NCI-H146 treated with DMSO at 0.1 percent for 48 hours (cell line): ENCODE data around the gene TMPRSS15.

Experiments used
- DNase-seq: peaks from one replicate; lab custom pipeline; 2025; ENCODE audit not compliant: unreplicated experiment; lab: John Stamatoyannopoulos, UW

Gene TMPRSS15

DNA sequence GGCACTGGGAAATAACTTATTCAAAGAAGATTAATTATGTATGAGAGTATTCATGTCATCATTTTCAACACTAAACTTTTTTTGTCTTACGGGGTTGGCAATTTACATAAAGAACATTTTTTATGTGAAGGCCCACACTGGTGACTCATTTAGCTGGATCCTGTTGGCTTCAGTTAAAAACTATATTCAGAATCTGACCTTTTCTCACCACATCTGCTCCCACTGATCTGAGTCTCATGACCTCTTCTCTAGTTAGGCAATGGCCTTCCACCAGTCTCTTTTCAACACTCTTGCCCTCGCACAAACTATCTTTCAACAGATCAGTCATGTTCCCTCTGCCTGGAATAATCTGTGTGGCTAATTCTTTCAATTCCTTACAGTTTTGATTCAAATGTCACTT lies 53.4 kb downstream of the TMPRSS15 start:
- no peak for DNase-seq

DNA sequence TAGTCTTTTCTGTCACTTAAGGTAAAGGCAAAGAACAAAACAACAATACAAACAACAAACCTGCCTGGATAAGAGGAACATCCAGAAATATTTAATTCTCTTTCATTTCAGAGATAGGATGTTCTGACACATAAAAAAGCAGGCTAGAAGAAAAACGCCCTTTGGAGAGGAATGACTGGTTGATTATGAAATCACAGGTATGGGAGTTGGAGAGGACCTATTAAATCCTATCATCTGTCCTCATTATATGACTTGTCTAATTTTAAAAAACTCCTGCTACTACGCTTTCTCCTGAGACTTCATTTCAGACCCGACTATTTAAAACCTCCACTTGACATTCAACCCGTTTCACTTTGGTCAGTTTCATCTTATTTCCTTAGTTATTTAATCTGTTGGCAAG lies 54.1 kb downstream of the TMPRSS15 start:
- no peak for DNase-seq

DNA sequence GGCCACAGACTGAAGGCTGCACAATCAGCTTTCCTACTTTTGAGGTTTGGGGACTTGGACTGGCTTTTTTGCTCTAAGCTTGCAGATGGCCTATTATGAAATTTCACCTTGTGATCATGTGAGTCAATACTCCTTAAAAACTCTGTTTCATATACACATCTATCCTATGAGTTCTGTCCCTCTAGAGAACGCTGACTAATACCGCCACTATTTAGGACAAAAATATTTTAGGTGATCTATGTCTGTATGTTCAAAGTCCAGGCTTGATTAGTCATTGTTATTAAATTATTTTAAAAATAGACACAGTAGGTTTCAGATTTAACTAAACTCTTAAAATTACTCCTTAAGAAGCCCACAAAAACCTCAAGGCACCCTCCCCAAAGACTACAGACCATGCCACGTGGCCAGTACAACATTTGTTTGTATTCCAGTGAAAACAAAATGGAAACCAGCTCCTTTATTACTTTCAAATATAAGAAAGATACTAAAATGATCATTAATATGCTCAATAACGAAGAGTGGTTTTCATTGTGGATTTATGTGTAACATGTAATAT lies 63.1 kb downstream of the TMPRSS15 start:
- no peak for DNase-seq

DNA sequence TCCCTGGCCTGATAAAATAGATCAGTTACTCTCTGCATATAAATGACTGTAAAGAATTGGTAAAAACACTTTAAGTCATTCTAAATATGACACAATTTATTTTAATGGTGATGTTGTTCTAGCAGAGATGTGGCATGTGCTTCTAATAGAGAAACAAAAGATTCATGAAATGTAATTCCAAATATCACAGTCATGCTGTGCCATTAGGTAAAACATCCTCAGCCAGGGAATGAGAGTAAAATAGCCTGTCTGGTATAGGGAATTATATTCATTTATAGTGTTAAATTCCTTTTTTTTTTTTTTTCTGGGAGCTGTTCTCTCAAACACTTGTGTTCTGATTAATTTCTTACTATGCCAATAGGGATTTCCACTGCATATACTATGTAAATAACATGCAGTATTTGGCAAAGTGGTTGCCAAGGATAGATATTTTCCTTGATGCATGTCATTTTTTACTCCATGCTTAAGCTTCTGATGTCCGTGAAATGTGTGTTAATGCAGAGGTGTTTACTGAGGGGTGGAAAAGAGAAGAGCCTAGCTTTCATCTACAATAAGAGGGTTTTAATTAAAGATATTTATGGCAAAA lies 67.8 kb downstream of the TMPRSS15 start:
- DNase-seq: no peak

DNA sequence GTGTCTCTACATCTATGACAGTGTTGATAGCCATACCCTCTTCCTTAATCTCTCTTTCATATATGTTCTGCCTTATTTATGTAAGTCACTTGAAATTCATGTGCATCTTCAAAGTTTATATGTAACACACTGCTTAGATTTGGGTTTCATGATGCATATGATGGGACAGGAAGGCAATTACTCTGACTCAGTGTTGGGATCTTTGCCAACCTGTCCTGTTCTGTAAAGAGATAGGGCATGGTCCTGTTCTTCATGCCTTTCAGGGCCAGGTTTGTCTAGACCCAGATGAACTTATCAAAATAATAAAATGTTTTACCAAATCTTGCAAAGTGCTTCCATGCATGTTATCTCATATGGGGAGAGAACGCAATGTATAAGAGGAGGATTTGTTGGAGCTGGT lies 69.5 kb downstream of the TMPRSS15 start:
- DNase-seq: no peak

DNA sequence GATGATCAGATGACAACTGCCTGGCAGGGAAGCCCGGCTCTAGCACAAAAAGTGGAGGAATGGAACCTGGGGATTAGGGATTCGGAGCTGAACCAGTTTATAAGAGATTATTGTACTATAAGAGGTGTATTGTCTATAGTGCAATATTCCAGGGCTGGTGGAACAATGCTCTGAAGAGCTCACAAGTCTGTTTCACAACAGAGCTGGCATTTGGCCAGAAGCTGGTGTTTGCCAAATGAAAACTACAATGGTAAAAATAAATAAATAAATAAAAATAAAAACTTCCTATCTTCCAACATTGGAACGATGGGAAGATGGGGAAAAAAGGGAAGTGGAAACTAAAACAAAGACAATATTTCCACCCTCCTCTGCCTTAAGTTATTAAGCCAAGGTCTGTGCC lies 85.4 kb downstream of the TMPRSS15 start:
- no peak for DNase-seq

DNA sequence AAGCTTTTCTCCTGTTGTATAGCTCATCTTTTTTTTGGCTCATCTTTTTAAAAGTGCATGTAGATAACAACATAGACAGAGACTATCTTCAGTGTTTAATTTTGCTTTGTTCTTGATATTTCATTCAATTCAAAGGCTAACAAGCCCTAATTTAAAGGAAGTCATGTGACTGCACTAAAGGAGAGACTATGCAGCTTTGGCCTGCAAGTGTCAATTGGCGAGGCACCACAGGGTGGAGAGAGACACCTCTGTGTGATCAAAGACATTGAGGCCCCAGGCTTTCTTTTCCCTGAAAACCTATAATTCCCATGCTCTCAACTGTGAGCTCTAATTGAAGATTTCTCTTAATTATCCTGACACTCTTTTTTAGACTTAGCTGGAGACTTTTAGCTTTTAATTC lies 105.4 kb downstream of the TMPRSS15 start:
- DNase-seq: no peak

DNA sequence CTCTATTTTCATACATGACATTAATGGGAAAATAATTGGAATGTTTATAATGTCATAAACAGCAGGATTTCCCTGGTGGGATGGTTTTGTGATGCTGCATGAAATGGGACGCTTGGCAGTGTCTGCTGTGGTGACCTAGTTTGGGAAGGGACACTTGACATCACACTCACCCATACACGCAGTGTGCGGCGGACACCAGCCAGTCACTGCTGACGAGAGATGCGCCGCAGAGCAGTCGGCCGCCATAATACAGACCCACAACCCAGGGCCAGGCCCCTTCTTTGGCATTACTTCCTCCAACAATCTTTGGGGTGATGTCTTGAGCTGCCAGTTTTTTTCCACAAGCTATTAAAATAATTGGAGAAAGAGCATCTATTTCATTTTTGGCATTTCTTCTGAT lies 109.5 kb downstream of the TMPRSS15 start:
- no peak for DNase-seq

DNA sequence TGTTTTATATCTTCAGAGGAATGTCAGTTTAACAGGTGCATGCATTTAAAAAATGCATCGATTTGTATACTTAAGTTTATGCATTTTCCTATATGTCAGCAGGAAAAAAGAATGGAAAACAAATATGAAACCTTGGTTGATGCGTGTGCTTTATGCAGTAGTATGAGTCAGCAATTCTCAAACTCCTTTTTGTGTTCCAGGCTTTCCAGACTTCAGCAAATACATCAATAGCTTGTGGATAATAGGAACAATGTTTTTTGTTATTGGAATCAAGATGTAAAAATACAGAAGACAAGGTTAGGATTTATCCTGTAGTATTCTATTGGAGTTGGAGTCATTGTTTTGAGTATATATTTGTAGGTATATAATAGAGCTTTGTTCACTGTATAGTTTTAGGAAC lies 113.7 kb downstream of the TMPRSS15 start:
- DNase-seq: no peak

DNA sequence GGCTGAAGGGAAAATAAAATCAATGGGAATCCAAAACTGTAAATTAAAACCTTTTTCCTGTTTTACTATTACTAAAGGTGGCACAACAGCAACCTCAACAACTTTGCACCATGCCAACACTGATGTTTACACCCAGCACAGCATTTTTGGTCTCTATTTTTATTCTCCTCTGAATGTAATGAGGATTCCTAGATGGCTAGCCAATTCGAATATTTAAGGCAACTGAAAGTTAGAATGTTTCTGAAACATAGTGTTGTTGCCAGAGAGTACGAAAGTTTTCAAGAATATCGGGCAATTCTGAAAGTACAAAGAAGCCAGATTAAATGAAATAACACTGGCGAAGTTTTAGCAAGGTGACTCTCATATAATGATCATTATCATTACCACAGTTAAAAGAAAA lies 118.2 kb downstream of the TMPRSS15 start:
- DNase-seq: no peak

DNA sequence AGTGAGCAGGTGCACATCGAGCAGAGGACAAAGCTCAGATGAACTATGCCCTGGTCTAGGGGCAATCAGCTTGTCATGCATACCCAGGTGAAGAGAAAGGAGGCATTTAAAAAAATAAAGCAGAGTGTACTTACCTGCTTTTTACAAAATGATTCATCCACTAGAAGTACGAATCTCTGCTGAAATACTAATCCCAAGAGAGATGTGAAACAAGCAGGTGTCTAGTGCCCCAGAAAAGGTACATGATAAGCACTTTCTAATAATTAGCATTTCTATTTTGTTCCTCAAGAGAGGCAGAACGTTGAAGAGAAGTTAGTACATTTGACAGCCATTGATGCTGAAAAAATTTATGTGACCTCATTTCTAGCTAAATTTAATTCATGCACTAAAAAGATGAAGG lies 127.8 kb downstream of the TMPRSS15 start:
- no peak for DNase-seq

DNA sequence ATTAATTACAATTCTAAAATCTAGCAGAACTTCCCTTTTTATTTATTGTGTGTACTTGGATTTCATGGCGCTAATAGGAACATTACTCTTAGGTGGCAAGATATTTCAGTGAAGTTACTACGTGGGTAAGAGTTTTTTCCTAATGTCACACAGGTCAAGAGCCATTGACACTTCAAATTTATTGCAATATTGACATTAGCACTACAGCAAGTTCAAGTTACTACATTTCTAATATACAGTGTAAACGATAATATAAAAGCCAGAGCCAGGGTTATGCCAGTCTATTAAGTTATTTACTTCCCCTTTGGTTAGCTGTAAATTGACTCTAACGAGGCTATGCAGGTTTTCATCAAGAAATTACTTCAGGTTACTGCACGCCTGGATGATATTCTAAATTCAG lies 129.2 kb downstream of the TMPRSS15 start:
- DNase-seq: no peak

DNA sequence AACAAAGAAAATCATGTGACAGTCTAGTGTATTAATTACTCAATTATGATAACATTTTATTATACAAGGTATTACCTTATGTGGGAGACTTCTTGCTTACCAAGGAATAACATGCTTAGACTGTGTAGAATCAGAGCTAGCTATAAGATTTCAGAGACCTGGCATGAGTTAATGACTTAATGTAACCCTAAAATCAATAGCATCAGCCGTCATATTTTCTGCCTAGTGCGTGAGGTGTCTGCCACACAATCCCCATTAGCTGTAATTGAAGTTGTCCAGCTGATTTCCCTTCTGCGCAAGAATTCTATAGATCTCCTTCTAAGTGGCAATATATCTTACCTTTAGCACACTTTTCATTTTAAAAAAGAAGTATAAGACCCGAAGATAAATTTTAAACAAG lies 130.2 kb downstream of the TMPRSS15 start:
- DNase-seq: no peak

DNA sequence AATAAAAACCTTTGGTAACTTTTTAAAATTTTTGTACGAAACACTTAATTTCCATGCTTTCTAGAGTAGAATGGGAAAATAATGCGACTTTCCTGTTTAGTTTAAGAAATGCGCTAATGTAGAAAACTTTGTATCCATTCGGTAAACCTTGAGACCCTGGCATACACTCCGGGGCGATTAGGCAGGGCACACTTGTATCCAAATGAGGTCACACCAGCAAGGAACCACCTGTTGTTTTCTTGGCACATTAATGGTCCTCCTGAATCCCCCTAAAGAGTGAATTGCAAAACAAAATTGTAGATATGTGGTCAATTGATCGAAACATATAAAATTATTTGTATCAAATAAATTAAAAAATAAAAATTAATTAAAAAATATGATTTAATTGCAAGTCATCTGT lies 133.7 kb downstream of the TMPRSS15 start:
- no peak for DNase-seq

DNA sequence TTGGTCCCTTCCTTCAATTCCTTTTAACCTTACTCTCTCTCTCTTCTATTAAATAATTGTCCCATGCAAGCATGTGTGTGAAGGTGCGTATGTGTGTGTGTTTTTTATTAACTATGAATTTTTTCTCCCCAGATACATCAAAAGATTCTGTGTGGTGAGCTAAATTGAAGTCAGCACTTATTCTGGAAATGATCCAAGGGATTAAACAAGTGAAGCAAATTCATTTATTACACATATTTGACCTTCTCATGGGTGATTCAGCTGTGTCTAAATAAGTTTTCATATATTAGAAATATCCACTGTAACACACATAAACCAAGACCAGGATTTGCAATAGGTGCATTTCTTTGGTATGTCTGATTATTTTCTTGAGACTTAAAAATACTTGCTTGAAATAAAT lies 134.7 kb downstream of the TMPRSS15 start:
- no peak for DNase-seq

DNA sequence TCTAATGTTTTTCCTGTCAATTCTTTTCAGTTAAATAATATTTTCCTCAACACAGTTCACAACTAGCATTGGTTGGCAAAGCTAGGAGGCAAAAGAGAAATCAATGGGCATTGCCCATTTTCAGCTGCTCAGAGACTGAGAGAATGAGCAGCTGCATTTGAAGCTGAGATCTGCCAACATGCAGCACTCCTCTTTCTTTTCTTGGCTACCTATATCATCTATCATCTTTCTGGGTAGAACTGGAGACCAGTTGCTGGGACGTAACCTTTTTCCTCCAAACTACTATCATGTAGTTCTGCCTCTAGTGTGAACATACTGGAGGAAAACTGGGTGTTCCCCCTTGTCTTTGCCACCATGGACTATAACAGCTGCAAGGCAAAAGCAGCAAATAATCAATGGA lies 136.1 kb downstream of the TMPRSS15 start:
- DNase-seq: no peak

DNA sequence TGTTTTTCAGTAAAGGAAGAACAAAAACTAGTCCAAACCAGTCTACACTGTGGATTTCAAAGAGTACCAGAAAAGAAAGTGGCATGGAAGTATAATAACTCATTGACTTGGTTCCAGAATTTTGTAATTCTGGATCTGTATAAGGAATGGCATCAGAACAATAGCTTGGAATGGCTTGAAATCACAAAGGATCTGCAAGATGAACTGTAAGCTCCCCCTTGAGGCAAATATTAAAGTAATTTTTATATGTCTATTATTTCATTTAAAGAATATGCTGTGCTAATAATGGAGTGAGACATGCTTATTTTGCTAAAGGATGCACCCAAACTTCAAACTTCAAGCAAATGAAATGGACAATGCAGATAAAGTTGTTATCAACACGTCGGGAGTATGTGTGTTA lies 137.6 kb downstream of the TMPRSS15 start:
- DNase-seq: no peak

DNA sequence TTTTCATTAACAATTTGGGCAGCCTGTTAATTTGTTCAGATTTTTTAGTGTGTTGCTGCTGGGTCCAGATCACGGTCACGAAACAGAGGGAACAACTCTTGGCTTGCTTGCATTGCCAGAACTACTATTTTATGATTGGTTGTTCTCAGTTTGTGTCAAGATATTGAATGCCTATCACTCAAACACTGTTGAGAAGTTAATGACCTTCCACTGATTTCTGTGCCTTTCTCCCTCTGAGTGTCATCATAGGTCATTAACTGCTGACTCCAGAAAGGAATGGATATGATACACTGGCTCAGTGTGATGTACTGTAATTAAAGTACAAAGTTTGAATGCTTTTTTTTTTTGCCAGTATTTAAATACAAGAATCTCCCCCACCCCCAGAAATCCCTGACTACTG lies 149.8 kb downstream of the TMPRSS15 start:
- DNase-seq: no peak

DNA sequence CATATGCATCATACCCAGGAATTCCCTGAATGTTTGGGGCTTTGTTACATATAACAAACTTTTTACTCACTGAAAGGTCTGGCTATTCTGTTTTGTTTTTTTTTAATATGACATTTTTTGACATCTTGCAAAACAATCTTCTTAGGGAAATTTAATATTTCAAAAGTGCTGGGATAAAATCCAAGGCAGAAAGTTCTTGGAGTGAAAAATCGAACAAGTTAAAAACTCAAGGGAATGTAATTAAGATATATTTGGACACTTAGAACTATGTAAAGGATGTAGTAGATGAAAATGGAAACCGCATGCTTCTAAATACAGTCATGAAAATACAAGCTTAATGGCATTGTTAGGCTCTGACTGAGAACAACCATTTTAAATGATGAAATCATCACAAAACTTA lies 150.4 kb downstream of the TMPRSS15 start:
- DNase-seq: no peak

DNA sequence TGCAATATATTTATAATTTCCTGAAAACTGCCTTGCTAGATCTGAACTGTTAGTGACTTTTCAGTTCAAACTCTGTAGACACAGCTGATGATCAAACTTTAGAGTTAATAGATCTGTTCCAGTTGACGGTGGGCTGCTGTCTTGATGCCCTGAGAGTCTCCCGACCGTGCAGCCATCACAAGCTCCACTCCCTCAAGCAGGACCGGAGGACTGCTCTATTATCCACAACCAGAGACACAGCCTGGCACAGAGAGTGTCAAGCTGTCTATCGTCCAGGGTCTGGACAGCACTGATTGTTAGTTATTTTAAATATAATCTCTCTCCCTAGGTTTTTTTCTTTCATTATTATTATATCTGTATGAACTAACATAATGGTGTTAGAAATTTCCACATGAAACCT lies 150.9 kb downstream of the TMPRSS15 start:
- no peak for DNase-seq

DNA sequence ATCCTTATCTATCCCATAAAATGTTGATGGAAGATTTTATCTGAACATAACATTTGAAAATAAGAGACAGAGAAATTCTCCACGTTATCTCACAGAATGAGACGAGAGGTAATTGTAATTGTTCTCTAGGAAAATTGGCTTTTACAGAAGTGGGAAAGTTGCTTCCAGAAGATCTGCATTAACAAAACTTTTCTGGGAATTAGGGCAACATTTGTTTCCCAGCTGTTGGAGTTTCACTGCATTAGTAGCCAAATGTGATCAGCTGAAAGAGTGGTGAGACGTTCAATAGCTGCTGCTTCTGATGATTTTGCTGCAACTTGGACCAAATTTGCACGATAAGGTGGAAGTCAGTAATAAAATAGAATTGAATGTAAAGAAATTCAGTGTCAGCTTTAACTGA lies 151.3 kb downstream of the TMPRSS15 start:
- DNase-seq: no peak

DNA sequence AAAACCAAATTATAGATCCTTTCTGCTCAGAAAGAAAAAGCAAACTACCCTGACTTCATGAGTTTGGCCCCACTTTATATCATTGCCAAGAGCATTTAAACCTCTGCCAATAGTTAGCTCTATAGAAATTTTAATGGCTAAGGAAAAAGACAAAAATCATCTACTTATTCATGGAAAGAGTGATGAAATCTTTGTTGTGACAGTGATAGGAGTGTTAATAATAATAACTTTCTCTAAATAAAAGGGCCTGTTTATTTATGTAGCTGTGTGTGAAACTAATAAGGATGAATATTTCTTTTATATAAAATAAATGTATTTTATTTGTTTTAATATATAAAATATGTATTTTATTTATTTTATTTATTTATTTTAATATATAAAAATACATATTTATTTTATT lies 152.5 kb downstream of the TMPRSS15 start:
- no peak for DNase-seq

DNA sequence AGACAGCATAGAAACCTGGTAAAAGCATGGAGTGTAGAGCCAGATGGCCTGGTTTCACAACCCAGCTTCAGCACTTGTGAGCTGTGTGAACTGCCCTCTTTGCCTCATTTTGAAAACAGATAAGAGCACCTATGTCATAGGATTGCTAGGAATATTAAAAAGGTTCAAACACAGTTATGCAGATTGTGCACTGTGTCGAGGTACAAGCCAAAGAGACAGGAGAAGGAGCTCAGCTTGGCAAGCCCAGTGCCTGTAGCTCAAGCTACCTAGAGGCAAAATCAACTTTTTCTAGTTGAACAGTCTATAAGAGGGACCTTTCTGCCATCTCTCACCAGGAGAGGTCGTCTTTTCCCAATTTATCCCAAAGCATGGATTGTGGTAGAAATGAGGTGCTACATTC lies 153.9 kb downstream of the TMPRSS15 start:
- no peak for DNase-seq

DNA sequence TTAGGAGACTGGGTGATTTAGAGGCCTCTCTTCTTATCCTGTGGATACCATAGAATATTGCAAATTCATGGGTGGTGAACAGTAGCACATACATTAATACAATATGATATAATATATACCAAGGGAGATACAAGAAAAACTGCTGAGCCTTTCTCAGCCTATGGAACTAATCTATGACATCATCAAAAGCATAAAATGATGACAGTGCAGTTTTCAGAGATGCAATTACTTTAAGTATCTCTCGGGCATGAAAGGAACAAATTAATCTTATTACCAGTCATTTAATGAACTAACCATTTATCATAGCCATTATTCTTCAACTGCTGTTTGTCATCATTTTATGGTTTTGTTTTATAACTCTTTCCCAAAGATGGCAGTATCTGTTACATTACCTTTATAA lies 155.4 kb downstream of the TMPRSS15 start:
- DNase-seq: no peak
